A172 (cell line): ENCODE data around the gene AKIRIN2. TPM values are rescaled to one million over a fixed set of nuclear protein-coding genes. Genes with fewer than 3 reads are reported as not detected.
"Not testable (repeated sequence)": the region's sequence is repeated elsewhere in the genome, so short reads cannot be mapped to it uniquely, and the experiment has no call there.

Experiments used
- DNase-seq: peaks from one replicate; pipeline ENCODE4 v3.0.0-alpha.2; 2015; ENCODE audit warnings: low spot score
- total RNA-seq: library from RNA; depleted of rRNA; stranded (reverse); fragments of >200 nt; shearing (Covaris generic); gene quantifications from 2 replicates; pipeline ENCODE4 v1.2.3, GENCODE V29; 2014

The AKIRIN2 gene
- total RNA-seq, 1 experiment from 2014 or later: 16.7 TPM

- not testable (repeated sequence) for DNase-seq
Observed at GRCh38 chr6:87687893-87688292, 14.1 kb downstream of the AKIRIN2 start.

GRCh38 chr6:87687296-87687695 lies 14.7 kb downstream of the AKIRIN2 start:
- DNase-seq: no peak

GRCh38 chr6:87686636-87687205 lies 15.3 kb downstream of the AKIRIN2 start:
- not testable (repeated sequence) for DNase-seq

- DNase-seq: no peak
Observed at GRCh38 chr6:87684895-87685654, 17.0 kb downstream of the AKIRIN2 start.

GRCh38 chr6:87683890-87684289 lies 18.1 kb downstream of the AKIRIN2 start:
- no peak for DNase-seq

DNA sequence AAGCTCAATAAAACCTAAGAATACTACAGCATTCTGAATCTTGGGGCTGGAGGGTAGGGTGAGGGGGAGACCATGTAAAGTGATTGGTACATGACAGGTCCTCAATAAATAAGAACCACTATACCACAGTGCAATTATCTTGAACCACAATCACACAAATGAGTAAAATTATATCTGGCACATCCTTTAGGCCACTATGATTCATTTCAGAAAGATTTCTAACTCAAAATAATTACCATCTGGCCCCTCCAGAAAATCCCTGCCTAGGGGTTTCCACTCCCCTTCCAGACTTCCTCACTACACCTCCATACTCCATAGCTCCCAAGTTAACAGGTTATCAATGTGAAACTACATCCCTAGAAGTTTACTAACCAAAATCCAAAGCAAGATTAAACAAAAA lies 19.7 kb downstream of the AKIRIN2 start:
- DNase-seq: peak; percentile 14

- no peak for DNase-seq
Observed at GRCh38 chr6:87675004-87675681, 26.9 kb downstream of the AKIRIN2 start.

- DNase-seq: no peak
Observed at GRCh38 chr6:87674290-87674689, 27.7 kb downstream of the AKIRIN2 start.

GRCh38 chr6:87673237-87673636 lies 28.8 kb downstream of the AKIRIN2 start:
- no peak for DNase-seq

DNA sequence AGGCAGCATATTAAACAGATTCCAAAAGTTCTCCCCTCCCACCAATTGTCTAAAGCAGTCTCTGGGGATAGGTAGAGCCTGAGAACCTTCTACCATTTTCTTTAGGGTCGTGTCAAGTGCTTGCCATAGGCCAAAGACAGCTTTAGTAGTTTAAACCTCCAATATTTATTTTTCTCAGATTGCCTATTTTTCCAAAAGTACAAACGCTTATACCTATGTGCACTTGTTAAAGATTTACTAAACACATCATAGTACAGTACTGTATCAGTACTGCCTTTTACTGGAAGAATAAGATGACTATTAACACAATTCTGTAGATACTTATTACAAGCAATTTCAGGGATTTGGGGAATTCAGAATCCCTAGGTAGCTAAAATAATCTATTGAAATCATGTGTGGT lies 29.4 kb downstream of the AKIRIN2 start:
- no peak for DNase-seq

- DNase-seq: no peak
Observed at GRCh38 chr6:87671555-87672029, 30.4 kb downstream of the AKIRIN2 start.

DNA sequence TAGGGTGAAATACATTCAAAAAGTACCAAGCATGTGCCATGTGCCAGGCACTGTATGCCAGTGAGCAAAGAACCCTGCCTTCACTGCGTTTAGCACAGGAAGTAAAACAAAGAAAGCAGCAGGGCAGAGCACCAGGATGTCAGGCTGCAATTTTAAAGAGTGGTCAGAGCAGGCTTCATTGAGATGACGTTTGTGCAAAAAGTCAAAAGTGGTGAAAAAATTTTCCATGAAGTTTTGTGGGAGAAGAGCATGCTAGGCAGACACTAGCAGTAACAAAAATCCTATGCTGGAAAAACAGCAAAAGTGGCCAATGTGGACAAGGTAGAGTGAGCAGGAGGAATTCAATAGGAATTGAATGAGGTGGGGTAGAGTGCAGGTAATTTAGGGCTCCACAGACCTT lies 31.3 kb downstream of the AKIRIN2 start:
- no peak for DNase-seq

GRCh38 chr6:87669051-87669450 lies 33.0 kb downstream of the AKIRIN2 start:
- DNase-seq: no peak

DNA sequence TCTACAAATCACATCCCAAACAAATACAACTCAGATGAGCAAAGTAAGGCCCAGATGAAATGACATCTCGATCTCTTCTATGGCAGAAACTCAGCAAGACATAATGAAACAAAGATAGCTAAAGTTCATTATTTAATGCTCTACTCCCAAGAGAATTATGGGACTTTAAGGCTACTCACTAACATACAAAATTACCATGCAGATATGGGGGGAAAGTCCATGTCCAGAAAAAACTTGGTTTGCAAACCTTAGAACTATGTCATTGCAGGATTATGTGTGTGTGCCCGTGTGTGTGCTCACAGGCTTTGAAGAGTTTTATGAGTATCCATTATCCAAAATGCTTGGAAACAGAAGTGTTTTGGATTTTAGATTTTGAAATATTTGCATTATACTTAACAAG lies 34.0 kb downstream of the AKIRIN2 start:
- DNase-seq: no peak

GRCh38 chr6:87667032-87667431 lies 35.0 kb downstream of the AKIRIN2 start:
- no peak for DNase-seq

- no peak for DNase-seq
Observed at GRCh38 chr6:87664921-87665485, 37.0 kb downstream of the AKIRIN2 start.

DNA sequence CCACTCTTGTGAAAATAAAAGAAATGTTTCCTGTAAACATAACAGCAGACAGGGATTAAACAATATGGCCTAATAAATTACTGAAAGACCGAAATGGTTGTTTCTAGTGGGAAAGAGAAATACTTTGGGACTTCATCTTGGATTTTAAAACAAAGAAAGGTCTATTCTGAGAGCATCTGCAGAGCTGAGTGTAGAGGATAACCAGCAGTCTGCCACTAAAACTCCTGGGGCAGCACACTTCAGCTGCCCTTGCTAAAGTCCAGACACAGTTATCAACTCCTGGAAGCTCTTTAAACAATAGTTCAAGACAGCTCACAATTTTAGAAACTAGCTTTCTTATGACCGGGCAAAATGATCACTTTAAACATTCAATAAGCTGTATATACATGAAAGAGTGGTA lies 38.6 kb downstream of the AKIRIN2 start:
- no peak for DNase-seq

GRCh38 chr6:87661503-87661902 lies 40.5 kb downstream of the AKIRIN2 start:
- DNase-seq: no peak

- no peak for DNase-seq
Observed at GRCh38 chr6:87661016-87661415, 41.0 kb downstream of the AKIRIN2 start.

GRCh38 chr6:87660226-87660911 lies 41.7 kb downstream of the AKIRIN2 start:
- DNase-seq: peak; percentile 35

GRCh38 chr6:87658516-87658915 lies 43.5 kb downstream of the AKIRIN2 start:
- no peak for DNase-seq

DNA sequence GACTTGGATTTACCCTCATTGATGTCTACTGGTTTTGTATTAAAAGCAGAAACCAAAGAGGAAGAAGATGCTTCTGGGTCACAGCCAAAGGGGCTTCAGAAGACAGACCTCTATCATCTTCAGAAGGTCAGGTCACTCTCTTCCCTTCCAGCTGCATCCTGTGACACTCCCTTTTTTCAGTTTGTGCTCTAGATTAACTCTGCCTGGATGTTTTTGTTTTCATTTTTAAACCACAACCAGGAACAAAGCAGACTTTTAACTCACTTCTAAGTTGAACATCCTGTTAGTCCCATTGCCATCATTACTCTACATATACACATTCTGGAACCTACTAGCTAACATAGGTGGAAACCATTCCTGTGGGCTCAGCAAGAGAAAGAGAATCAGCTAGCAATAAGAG lies 45.2 kb downstream of the AKIRIN2 start:
- no peak for DNase-seq
